Activated T-cell treated with anti-CD3 and anti-CD28 coated beads, Interleukin-2, amount 50 U/mL, for 1 hour (primary cell): ENCODE data around the gene FBXO47.
"Not testable (repeated sequence)": the region's sequence is repeated elsewhere in the genome, so short reads cannot be mapped to it uniquely, and the experiment has no call there.

Source experiments
- DNase-seq: peaks from one replicate; pipeline ENCODE4 v3.0.0-alpha.2; 2020

Gene FBXO47

DNA sequence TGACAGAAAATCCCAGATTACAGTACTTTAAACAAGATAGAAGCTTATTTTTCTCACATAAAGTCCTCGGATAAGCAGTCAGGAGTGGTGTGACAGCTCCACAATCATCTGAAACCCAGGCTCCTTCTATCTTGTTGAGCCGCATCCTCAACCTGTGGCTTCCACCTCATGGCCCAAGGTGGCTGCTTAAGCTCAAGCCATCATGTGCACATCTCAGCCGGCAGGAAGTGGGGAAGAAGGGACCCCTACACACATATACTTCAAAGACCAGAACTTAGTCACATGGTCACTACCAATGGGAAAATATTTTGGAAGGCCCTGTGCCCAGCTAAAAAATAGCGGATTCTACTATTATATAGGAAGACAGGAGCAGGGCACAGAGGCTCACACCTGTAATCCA, 11.0 kb upstream of the FBXO47 start:
- DNase-seq: no peak

DNA sequence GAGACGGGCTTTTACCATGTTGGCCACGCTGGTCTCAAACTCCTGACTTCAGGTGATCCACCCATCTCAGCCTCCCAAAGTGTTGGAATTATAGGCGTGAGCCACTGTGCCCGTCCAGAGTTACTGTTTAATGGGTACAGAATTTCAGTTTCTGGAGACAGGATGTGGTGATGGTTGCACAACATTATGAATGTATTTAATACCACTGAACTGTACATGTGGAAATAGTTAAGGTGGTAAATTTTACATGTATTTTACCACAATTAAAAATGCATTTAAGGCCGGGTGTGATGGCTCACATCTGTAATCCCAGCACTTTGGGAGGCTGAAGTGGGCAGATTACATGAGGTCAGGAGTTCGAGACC, 9.0 kb upstream of the FBXO47 start:
- not testable (repeated sequence) for DNase-seq

DNA sequence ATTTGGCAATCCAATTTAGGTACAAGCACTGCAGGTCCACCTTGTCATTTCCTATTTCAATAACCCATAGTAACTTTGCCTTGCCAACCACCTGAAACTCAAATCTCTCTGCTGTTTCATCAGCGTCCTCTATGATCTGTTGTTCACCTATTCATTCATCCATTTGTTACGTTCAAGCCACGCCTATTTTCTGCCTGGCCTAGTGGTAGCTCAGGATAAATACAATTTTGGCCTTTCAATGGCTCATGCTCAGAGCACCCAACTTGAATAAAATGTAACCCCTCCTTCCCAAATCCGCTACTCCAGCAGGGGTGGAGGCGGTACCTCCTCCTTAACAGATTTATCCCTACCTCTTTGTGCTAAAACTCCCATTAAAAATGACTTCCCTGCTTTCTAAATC, 3.6 kb upstream of the FBXO47 start:
- no peak for DNase-seq

DNA sequence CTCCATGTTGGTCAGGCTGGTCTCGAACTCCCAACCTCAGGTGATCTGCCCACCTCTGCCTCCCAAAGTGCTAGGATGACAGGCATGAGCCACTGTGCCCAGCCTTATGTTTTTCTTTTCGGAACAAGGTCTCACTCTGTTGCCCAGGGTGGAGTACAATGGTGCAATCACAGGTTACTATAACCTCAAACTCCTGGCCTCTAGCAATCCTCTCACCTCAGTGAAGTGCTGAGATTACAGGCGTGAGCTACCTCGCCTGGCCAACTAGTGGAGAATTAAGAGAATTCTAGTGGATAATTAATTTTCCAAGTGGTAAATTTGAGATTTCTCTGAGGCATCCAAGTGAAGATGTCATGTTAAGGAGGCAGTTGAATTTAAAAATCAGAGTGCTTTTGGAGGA, 2.9 kb upstream of the FBXO47 start:
- DNase-seq: no peak

DNA sequence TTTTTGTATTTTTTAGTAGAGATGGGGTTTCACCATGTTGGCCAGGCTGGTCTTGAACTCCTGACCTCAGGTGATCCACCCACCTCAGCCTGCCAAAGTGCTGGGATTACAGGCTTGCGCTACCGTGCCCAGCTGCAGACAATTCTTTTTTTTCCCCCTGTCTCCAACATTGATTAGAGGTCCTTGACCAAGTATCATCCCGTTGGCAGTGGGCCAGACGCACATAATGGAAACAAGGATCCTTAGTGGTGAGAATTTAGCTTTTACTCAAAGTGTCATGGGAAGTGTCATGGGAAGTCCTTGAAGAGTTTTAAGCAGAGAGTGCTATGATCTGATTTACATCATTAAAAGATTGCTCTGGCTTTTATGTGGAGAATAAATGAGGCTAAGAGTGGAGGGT, 2.1 kb upstream of the FBXO47 start:
- no peak for DNase-seq

DNA sequence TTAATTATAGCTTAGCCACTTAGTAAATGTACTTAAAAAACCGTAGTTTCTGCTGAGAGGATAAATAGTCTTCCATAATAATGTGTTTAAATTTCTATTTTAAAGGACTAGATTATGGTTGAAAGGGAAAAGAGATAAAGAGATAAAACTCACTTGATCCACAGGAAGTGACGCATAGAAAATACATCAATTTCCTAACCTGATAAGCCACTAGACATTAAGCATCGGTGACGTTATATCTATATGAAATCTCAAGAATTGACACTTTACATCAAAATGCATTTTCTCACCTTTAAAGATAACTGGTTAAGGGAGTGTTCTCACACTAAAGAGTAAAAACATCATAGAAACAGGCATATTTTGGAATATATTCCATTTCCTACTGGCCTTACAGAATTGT, 5.8 kb downstream of the FBXO47 start:
- DNase-seq: no peak

DNA sequence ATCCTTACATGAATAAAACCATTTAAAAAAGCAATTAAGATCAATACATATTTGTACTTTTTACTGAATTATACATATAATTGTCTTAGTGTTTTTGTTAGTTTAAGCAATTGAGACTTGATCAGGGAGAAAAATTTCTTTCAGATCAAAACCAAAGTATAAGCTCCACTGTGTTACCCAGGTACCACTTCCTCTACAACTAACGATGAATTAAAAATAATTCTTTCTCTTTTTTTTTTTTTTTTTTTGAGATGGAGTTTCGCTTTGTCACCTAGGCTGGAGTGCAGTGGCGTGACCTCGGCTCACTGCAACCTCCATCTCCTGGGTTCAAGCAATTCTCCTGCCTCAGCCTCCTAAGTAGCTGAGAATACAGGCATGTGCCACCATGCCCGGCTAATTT, 6.8 kb downstream of the FBXO47 start:
- peak; percentile 24 for DNase-seq

DNA sequence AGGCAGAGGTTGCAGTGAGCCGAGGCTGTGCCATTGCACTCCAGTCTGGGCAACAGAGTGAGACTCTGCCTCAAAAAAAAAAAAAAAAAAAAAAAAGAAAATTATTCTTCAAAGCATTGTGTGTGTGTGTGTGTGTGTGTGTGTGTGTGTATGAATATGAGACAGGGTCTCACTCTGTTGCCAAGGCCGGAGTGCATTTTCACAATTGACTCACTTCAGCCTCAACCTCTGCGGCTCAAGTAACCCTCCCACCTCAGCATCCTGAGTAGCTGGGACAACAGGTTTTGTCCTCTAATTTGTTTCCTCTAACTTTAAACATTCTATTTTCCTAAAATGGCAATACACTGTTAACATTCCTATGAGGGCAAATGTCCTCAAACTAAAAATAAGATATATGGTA, 7.7 kb downstream of the FBXO47 start:
- no peak for DNase-seq

DNA sequence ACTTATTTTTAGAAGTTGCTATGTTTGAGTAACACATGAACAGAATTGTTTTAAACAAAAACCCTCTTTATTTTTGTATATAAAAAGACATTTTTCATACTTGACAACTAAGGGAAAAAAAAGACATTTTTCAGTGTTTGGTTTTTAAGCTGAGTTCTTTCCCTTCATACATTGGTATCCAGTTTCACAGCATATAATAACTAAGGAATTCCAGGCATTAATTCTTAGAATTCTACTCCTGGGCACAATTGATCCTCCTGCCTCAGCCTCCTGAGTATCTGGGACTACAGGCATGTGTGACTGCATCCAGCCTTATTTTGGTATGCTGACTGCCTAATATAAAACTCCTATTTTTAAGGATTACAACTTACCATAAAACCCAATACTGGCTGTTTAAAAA, 8.4 kb downstream of the FBXO47 start:
- DNase-seq: no peak

DNA sequence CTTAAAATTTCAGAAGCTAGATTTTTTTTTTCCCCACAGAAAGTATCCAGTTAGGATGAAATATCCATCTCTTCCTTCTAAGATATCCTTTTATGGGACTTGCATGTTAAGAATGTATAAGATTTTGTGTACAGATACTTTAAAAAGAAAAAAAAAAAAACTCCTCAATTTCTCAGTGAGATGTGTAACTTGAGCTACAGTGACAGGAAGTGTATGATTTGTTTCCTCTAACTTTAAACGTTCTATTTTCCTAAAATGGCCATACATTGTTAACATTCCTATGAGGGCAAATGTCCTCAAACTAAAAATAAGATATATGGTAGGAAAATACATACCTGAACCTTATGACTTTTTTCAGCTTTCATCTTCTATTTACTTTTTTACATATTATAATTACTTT, 8.9 kb downstream of the FBXO47 start:
- no peak for DNase-seq

DNA sequence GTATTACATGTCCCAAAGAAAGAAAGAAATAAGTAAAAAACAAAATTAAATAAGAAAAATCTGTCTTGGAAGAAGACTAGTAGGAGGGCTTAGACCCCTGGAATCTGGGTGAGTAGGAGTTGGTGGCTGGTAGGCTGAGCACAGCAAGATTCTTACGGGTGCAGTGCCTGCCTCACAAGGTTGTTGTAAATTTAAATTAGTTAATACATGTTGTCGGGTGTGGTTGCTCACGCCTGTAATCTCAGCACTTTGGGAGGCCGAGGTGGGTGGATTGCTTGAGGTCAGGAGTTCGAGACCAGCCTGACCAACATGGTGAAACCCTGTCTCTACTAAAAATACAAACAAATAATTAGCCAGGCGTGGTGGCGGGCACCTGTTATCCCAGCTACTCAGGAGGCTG, 13.4 kb downstream of the FBXO47 start:
- DNase-seq: not testable (repeated sequence)

DNA sequence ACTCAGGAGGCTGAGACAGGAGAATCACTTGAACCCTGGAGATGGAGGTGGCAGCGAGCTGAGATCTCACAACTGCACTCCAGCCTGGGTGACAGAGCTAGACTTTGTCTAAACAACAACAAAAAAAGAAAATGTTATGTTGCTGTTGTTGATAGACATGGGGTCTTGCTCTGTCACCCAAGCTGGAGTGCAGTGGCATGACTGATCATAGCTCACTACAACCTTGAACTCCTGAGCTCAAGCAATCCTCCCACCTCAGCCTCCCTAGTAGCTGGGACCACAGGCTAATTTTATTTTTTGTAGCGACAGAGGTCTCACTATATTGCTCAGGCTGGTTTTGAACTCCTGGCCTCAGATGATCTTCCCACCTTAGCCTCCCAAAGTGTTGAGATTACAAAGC, 20.0 kb downstream of the FBXO47 start:
- no peak for DNase-seq

DNA sequence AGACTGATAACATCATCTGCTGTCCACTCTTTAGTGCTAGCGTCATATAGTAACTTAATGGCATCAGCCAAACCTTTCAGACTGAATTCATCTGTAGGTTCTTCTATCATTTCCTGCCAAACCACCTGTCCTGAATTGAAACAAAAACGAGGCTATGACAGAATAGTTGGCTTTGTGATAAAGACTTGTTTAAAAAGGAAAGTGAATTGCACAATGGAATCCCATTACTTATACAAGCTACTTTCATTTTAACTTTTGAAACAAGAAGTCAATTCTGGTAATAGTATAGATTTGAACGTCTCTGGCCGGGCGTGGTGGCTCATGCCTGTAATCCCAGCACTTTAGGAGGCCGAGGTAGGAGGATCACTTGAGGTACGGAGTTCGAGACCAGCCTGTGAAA, 23.6 kb downstream of the FBXO47 start:
- DNase-seq: no peak

DNA sequence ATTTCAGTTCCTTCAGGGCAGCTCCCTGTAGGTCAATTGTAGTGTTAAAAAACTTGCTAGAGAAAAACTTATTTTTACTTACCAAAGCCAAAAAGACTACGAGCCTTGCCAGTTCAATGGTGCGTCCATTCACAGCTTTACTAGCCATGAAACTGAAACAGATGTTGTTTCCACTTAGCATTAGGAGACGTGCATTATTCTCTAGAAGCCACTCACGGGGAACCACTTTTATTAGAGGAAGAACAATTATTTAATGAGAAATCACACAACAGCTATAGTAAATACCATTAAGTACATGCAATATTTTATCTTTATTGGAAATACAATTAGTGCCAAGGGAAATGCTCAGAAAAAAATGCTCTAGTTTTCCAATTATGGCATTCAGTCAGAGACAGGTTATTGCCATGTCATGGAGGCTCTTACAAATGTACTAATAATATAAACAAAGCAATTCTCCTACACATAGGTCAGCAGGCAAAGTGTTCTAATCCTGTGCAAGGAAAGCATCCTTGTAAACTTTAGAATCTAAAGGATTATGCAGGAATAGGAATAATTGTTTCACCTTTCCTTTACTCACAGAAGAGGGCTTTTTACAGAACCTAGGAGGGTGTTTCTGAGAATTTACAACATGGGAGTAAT, 24.4 kb downstream of the FBXO47 start:
- no peak for DNase-seq

DNA sequence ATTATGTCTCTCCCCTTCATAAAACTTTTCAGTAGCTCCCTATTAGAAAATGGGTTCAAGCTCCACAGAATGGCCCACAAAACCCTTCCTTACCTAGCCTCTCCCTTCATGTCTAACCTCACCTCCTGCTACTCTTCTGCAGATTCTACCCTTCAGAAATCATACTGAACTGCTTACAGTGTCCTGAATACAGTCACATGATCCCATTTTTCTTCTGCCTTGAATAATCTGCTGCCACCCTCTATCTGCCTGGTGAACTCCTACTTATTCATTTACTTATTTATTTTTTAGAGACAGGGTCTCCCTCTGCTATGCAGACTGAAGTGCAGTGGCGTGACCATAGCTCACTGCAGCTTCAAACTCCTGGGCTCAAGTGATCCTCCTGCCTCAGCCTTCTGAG, 26.8 kb downstream of the FBXO47 start:
- no peak for DNase-seq

DNA sequence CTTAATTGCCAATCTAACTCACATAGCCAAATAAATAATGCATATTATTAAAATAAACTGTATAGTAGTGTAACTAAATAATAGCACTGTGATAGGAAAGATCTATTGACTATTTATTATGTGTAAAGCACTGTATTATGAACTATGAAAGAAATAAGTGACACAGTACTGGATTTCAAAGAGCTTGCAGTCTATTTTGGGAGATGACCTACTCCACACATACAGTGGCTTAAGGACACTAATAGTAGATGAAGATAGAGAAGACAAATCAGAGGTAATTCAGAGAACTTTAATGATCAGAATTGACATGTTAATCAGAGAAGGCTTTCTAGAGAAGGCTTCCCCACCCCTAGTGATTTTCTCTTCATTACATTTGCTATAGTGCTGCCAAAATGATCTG, 27.2 kb downstream of the FBXO47 start:
- DNase-seq: no peak

DNA sequence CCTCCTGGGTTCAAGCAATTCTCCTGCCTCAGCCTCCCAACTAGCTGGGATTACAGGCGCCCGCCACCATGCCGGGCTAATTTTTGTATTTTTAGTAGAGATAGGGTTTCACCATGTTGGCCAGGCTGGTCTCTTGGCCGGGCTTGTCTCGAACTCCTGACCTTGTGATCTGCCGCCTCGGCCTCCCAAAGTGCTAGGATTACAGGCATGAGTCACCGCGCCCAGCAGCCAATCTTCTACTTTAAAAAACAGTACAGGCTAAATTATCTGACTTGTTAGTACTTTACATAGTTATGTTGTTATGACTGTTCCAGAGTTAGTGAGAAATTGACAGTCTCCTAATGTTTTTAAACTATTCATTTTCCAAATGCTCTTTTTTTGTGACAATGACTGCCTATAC, 33.2 kb downstream of the FBXO47 start:
- not testable (repeated sequence) for DNase-seq

DNA sequence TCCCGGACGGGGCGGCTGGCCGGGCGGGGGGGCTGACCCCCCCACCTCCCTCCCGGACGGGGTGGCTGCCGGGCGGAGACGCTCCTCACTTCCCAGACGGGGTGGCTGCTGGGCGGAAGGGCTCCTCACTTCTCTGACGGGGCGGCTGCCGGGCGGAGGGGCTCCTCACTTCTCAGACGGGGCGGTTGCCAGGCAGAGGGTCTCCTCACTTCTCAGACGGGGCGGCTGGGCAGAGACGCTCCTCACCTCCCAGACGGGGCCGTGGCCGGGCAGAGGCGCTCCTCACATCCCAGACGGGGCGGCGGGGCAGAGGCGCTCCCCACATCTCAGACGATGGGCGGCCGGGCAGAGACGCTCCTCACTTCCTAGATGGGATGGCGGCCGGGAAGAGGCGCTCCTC, 36.4 kb downstream of the FBXO47 start:
- DNase-seq: not testable (repeated sequence)

DNA sequence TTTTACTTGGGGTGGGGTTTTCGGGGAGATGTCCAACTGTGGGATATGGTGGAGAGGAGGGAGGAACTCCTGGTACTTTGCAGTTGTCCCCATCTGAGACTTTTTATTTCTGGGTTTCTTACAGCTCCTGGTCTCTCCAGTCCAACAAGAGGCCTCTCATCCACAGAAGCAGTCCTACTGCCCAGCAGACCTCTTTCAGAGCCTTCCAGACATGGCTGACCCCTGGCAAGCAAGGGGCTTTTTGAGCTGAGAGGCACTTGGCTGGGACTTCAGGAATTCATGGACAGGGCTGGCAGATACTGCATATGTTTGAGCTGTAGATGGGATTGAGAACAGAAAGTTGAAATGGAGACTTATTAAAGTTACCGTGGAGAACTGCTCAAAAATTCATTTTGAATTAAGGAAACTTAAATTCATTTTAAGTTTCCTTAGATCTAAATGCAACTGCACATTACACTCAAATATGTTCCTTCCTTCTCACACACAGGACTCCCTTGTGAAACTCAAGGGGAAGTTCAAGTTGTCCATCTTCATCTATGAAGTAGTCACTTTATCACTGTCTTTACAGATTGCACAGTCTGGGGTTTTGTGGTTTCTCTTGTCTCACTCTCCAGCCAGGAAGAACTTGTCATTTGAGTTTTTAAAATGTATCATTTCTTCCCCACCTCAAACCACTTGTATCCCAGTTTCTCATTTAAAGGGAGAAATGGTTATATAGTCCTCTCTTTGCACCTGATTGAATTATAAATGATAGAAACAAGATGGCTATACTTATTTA, 40.7 kb downstream of the FBXO47 start:
- no peak for DNase-seq

DNA sequence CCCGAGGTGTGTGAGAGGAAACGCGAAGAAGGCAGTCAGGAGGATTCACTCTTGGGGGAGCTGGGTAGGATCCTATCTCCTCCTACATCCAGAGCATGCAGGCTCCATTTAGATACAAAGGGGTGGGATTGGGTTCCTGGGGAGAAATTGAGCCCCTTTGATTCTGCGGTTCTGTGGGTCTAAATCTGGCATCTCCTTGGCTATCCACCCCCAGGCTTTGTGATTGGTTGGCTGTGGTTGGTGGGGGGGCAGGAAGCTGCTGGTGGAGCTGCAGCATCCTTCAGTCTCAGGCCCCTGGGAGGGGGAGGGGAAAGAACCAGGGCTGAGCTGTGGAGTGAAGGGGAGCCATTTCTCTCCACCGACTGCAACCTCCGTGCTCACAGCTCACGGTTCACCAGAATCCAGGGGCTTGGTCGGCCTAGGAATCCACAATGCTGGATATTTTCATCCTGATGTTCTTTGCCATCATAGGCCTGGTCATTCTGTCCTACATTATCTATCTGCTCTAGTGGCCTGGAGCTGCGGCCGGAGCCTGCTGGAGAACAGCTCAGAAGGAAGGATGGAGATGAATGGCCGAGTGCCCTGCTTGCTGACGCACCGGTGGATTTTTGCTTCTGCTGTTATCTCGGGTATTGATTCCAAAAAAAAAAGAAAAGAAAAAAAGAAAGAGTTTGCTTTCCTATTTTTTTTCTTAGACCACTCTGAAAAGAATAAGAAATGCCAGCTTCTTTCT, 41.8 kb downstream of the FBXO47 start, which contains the start of gene LASP1NB:
Gene LASP1NB (plus strand): TSS at position 352 of the 733 bp plus-strand sequence.
- DNase-seq: peak; percentile 46

DNA sequence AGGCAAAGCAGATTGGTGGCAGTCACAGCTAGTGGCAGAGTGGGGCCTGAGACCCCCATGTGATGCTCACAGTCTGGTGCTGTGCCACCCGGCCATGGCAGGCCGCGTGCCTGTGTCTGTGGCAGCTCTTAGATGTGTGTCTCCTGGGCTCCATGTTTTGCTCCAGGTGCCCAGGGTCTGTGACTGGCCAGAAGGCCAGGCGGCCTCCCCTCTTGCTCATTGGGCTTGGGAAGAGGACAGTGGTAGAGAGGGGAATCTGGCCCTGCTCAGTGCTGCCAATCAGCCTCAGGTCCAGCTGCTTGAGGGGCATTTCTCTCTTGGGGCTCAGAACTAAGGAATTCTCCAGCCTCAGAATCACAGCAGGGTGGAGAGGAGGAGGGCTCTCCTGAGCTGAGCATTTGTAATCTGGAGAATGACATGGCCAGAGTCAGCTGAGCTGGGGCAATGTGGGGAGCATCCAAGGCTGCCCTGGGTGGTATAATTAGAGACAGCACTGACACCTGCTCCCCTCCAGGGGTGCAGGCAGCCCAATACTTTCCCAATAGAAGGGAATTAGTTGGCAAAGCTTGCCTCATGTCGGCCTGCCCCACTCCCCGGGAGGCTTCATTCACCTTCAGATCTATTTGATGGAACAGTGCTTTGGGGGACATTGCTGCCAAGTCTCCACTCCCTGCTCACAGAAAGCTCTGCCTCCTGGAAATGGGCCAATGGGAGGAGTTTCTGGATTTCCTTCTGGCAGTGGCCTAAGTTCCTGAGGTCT, 44.5 kb downstream of the FBXO47 start:
- DNase-seq: no peak

DNA sequence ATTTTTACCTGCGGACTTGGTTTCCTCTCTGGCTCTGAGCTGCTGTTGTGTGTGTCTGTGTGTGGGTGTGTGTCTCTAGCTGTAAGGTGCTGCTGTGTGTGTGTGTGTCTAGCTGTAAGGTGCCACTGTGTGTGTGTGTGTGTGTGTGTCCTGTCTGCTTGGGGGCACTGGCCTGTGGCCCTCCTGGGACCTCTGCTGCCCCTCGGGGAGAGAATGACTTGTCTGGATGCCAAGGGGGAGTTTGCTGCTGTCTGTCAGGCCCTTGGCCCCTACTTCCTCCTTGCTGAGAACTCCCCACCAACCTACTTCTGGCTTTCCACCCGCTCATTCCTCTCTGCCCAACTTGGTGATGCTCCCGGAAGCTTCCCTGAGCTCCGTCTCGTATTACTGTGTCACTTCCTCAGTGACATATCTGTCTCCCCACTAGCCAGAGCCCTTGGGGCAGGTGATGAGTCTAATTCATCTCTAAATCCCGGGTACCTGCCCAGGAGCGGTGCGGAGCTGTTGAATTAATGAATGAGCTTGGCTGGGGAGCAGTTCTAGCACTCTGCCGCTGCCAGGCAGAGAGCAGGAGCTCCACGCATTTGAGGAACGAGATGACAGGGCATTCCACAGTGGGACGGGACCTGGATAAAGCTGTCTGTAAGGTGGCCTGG, 45.3 kb downstream of the FBXO47 start:
- no peak for DNase-seq
